HG03175 (cell line): ENCODE measurements around the gene ACSL3.
"Not testable (repeated sequence)": the region's sequence is repeated elsewhere in the genome, so short reads cannot be mapped to it uniquely, and the experiment has no call there.

Experiments used
- ATAC-seq: cut with Tn5 transposase; IDR thresholded peaks from one replicate; pipeline ENCODE4 v1.9.1; 2021; ENCODE audit warnings: mild to moderate bottlenecking, moderate library complexity; ENCODE audit not compliant: unreplicated experiment

Gene ACSL3

DNA sequence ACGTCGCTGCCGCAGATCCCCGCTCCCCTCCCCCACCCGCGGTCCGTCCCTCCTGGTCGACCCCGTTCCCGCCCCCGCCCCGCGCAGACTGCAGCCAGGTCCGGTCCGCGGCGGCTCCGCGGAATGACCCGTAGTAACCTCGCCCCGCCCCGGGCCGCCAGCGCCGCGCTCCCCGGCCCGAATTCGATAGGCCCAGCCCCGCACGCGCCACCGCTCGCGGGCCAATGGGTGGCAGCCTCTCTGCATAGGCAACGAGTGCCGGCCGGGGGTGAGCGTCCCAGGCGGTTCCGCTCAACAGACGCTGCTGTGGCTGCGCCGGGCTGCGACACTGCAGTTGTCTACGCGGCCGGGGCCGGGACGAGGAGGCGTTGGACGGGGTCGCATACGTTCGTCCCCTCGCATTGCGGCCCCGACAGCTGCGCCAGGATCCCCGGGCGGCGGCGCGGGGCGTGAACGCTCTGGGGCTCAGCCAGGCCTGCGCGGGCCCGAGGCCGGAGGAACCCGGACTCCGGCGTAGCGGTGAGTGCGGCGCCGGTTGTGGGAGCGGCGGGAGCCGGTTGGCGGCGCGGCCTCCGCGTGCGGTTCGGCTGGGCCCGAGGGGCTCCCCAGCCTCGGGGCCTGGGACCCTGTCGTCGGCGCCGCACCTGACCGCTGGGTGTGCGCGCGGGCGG, at the start of gene ACSL3:
ACSL3 (plus strand) TSS at position 297 of the 671 bp plus-strand sequence. CDS start 47,737 bp downstream, outside the sequence.
- ATAC-seq = peak; percentile 98

DNA sequence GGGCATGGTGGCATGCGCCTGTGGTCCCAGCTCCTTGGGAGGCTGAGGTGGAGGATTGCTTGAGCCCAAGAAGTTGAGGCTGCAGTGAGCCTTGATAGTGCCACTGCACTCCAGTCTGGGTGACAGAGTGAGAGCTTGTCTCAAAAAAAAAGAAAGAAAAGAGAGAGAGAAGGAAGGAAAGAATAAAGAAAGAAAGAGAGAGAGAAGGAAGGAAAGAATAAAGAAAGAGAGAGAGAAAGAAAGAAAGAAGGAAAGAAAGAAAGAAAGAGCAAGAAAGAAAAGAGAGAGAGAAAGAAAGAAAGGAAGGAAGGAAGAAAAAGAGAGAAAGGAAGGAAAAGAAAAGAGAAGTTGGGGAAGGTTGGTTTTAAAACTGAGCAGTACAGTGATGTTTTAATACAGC, 49.0 kb upstream of the ACSL3 start:
- no peak for ATAC-seq

DNA sequence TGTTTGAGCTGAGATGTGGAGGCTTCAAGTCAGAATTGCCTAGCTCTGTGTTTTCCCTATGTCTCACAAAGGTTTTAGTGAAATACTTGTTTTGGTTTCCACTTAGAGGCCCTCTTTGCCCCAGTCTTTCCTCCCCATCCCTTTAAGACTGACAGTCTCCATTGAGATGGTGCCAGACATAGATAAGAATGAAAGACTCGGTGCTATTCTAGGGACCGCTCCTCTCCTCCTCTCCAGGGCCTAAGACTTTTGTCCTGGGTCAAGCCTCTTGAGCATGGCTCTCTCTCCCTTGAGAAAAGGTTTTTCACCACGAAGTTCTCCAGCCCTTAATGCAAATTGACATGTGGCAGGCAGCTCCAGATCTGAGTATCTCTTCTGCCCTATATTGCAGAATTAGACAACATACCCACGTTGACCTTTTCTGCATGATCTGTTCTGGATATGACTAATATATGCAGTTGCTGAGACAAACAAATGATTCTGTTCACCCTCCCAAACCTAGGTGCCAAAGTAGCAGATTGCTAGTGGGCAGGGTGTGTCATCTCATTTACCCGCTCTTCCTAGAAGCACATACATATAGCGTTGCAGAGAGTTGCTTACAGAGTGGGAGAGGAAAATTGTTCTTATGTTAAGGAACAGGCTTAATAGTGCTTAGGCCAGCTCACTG, 47.5 kb upstream of the ACSL3 start:
- ATAC-seq = peak; percentile 96

DNA sequence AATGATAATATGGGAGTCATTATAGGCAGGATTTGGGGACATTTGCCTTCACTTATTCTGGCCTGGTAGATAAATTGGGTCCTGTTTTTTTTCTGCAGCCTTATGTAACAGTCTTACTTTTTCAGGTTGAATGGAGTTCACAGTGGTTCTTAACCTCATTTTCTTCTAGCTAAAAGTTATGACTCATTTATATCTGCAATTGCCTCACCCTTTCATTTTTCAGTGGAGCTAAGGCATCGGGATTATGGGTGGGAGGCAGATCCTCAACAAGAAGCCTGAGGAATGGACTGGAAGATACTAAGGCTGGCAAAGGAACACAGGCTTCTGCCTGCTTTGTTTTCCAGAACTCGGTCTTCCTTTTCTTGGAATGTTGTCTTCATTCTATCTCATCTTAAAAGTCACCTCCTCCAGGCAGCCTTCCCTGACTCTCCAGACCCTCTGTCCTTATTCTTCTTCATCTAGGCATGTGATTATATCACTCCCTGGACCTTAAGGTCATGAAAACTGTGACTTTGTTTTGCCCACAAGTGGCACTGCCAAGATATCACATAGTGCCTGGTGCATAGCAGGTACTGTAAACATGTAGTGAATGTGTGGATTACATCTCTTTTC, 41.0 kb upstream of the ACSL3 start:
- ATAC-seq = no peak

DNA sequence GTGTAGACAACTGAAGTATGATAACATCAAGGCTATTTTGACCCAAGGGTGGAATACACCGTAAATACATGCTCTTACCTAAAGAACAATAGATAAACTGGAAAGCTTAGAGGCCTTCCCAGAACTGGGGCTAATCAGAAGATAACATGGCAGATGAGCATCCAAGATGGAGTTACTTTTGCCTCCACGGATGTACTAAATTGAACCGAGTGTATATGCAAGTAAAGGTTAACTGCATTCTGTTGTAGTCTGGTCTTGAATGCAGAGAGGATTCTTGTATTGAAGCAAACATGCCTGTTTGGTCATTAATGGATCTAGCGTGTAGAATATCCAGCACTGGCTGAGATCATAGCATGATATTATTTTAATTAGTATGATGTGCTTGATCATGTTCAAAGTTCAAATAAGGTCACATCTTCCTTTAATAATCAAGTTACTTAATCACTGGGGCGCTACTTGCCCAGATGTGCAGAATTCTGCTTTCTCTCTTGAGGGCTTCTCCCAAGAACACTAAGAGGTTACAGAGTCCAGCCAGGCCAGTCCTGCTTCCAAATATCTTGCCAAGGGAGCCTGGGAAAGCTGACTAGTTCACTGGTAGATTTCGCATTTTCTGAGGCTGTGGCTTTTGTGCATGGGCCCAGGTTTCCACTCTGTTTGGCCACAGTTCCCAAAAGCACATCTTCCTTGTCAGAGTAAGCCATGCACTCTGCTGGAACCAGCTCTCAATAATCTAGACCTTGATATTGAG, 37.5 kb upstream of the ACSL3 start:
- no peak for ATAC-seq

DNA sequence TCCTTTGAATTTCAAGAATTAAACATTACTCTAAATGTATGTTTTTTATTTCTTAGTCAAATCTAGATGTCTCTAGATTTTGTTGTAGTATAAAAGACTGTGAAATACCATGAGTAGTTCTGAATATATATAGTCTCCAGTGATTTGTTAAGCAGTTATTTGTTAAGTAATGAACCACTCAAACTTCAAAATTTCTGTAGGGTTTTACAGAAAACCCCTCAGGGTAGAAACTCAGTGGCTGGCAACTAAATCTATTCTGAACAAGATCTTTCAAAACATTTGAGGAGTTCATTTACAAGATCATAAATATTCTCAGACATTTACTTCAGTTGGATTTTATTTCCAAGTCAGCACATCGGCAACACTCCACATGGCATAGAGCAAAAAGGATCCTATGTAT, 35.8 kb upstream of the ACSL3 start:
- ATAC-seq = no peak

DNA sequence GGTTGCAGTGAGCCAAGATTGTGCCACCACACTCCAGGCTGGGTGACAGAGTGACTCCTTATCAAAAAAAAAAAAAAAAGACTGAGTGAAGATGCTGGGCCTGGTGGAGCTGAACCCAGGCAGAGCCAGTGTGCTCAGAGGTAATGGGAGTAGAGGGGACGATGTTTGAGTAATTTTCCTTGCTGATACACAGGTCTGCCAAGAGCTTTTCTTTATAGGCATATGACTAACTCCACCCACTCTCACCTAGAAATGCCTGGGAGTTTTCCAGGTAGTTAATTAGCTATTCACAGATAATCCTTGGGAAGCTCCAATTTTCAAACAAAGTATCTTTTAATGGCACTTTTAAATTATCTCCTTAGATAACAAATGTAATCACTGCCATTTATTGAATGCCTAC, 33.4 kb upstream of the ACSL3 start:
- ATAC-seq = no peak

DNA sequence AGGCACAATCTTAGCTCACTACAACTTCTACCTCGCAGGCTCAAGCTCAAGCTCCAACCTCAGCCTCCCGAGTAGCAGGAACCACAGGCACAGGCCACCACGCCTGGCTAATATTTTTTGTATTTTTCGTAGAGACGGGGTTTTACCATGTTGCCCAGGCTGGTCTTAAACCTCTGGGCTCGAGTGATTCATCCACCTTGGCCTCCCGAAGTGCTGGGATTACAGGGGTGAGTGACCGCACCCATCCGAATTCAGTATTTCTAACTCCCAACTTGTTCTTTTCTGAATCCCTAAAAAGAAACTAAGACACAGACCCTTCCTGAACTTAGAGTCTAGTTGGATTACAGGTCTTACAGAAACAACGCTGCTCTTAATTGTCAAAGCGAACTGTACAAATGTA, 32.3 kb upstream of the ACSL3 start:
- ATAC-seq = no peak

DNA sequence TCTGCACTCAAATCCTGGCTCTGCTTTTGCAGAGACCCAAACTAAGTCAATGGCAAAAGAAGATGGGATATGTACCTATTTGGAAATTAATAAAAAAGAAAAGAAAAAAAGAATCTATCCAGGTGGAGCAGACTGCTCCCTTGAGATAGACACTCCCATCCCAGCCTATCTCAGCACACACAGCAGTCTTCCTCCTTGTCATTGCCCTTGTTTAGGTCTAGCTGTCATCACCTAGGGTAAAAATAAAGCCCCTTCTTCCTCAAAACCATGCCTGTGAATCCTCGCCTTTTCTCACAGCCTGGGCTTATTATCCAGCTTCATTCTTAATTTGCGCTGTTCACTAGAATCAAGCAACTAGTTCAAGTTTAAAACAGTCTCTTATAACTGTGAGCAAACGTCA, 30.7 kb upstream of the ACSL3 start:
- no peak for ATAC-seq

DNA sequence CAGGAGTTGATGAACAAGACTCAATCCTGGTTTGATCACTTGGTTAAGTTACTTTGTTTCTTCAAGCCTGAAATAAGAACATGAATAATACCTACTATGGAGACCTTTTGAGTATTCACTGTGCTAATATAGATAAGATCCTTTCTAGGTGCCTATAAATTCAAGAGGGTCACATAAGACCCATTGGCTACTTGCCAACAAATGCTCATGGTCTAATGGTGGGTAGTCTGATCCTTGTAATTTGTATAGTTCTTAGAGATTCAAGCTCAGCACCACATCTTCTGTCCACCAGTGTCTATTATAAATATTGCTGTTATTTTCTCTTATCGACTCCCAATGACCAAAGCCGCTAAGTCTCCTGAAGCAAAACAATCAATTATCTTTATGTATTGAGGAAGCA, 27.4 kb upstream of the ACSL3 start:
- ATAC-seq = no peak

DNA sequence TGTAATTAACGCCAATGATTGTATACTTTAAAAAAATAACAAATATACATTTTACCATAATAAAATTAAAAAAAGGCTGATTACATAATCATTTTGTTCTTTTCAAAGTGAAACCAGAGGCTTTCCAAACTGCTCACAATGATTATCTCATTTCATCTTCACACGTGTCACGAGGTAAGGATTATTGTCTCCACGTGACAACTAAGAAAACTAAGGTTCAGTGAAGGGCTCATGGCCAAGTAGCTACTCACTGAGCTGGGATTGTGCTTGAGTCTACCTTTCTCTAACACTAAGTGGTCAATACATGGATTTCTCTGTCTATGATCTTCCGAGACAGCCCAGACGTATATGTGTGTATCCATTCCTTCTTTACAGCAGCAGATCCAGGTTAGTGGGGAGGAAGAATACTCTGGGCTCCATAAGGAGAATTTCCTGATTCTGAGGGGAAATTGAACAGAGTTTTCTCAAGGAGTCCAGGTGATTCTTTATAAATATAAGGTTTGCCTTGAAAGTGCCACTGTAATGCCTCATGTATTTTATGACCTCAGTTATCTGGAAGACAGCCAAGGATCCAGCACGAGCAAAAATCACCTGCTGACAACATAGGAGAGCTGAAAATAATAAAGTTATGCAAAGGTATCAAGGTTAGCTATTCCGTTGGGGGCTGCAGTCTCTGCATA, 25.6 kb upstream of the ACSL3 start:
- no peak for ATAC-seq

DNA sequence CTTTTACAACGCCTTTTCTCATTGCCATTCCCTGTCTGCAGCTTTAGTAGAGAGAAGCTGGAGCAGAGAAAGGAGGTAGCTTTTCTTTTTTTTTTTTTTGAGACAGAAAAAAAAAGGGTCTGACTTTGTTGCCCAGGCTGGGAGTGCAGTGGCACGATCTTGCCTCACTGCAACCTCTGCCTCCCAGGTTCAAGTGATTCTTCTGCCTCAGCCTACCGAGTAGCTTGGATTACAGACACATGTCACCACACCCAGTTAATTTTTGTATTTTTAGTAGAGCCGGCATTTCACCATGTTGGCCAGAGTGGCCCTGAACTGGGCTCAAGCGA, 25.0 kb upstream of the ACSL3 start:
- ATAC-seq = no peak

DNA sequence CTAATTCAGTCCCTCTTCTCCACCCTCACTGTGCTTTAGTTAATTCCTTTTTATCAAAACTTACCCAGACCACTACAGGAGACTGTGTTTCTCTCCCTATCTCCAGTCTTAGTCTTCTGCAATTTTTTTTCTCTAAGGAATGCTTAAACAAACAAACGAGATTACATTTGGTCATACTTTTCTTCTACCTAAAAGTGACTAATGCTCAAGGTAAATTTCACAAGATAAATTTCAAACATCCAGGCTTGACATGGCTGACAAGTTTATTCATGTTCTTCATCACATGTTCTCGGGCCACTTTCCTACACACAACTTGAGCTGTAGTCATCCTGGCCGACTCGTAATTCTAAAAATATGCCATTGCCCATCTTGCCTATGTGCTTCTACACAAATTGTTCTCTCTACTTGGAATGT, 23.2 kb upstream of the ACSL3 start:
- ATAC-seq = no peak

DNA sequence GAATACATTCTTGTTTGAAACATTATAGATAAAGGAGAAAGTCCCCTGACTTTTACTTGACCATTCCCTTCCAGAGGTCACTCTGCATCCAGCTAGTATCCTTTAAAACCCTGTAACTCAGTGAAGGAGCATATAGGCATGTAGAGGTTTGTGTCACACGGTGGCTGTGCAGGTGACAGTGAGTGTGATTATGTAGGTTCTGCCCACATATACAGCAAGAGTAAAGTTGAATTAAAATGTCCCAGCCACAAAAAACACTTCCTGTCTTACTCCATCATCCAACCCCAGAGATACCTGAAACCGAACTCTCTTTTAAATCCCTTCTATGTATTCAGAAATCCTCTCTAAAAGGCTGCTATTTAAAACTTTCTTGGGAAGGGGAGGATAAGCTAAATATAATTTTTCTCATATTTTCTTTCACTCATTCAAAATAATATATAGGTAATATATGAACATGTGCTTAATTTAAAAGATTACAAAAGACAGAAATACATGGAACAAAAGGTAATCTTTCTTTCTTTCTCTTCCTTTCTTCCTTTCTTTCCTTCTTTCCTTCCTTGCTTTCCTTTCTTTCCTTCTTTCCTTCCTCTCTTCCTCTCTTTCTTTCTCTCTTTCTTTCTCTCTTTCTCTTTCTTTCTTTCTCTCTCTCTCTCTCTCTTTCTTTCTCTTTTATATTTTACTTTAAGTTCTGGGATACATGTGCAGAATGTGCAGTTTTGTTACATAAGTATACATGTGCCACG, 20.6 kb upstream of the ACSL3 start:
- no peak for ATAC-seq

DNA sequence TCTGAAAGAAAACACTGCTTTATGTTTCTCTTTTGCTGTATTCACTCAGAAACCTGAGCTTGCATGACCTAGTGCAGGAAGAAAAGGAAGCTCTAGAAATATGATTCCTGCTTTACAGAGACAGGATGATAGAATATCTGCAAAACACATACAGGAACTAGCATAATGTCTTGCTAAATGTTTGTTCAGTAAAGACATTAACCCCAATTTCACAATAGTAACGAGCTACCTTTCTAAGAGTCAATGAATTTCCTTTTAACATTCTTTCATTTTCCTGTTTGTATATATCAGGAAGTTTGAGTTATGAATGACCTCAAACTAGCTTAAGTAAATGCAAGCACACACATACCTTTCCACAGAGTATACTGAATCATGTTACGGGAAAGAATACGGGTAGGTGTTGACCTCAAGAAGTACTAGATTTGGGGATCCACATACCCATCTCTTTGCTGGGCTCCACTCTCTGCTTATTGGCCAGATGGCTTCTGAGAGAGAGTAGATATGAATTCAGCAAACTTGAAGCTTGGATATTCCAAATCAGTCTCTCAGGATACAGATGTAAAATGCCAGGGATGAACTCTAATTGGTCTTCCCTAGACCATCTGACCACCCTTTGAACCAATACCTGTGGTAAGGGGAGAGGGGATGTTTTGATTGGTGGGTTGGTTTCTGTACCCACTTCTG, 18.2 kb upstream of the ACSL3 start:
- ATAC-seq = no peak

DNA sequence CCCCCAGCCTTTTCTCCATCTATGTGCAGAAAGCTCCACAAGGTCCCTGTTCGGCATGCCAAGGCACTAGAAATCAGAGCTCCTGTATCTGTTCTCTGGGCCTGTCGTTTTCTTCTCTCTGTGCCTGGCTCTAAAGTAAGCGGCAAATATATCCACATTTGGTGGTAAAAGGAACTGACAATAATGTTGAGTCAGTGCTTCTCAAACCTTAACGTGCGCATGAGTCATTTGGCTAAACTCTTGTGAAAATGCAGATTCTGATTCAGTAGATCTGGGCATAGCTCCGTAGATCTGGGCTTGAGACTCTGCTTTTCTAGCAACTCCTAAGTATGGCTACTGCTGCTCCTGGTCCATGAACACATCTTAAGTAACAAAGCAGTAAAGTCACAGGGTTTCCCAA, 16.5 kb upstream of the ACSL3 start:
- ATAC-seq = no peak

DNA sequence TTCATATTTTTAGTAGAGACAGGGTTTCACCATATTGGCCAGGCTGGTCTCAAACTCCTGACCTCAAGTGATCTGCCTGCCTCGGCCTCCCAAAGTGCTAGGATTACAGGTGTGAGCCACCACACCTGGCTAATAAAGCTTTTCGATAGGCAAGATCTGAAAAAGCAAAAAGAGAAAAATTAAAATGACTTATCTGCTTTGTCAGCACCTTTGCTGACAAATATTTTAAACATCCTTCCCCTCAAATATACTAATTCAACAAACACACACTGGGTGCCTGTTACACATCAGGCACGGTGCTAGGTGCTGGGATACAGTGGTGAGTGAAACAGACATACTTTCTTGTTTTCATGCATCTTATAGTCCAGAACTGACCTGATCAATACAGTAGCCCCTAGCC, 15.5 kb upstream of the ACSL3 start:
- ATAC-seq = not testable (repeated sequence)

DNA sequence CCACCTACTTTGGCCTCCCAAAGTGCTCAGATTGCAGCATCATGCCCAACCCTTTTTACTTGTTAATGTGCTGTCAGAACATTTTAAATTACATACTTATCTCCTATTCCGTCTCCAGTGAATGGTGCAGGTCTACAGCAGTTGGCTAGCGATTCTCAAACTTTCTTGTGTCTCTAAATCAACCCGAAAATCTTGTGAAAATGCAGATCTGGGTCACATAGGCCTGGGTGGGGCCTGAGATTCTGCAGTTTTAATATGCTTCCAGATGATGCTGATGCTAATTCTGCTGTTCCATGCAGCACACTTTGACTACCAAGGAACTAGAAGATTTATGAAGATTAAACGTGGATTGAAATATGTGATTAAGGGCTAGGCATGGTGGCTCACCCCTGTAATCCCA, 14.8 kb upstream of the ACSL3 start:
- no peak for ATAC-seq

DNA sequence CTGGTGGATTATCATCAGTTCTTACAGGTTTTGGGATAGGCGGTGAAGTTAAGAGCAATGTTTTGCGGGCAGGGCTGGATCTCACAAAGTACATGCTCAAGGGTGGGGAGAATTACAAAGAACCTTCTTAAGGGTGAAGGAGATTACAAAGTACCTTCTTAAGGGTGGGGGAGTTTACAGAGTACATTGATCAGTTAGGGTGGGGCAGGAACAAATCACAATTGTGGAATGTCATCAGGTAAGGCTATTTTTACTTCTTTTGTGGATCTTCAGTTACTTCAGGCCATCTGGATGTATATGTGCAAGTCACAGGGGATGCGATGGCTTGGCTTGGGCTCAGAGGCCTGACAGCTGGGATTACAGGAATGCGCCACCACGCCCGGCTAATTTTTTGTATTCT, 12.8 kb upstream of the ACSL3 start:
- ATAC-seq = not testable (repeated sequence)

DNA sequence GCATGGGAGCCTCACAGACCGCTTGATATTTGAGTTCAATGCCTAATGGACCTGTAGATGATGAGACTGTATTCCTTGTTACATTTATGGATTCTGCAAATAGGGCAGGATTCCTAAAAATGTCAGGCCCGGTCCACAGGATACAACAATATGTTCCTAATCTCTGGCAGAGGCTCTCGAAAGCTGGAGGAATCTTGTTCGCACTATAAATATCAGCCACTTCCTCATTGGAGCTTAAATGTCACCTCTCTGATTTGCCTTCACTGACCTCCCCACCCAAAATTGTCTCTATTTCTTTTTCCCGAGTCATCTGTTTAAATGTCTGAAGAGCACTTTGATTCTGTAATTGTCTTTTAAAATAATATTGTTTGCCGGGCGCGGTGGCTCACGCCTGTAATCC, 12.0 kb upstream of the ACSL3 start:
- no peak for ATAC-seq
